ENCODE data around the gene ZNF592.

ZNF592 gene

DNA sequence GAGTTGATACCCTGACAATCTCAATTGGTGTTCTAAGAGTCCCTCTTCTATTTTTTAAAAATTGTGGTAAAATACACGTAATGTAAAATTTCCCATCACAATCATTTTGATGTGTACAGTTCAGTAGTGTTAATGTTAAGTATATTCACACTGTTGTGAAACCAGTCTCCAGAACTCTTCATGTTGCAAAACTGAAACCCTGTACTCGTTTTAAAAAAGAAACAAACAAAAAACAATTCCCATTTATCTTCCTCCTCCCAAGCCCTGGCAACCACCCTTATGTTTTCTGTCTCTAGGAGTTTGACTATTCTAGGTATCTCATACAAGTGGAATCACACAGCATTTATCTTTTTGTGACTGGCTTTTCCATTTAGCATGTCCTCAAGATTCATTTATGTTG is 40.1 kb downstream of the ZNF592 start:
- H3K27me3 Mint-ChIP-seq (ENCODE audit: low read depth) = no peaks in the 10 kb centered on the region
- TF ChIP-seq, protein P1, sequence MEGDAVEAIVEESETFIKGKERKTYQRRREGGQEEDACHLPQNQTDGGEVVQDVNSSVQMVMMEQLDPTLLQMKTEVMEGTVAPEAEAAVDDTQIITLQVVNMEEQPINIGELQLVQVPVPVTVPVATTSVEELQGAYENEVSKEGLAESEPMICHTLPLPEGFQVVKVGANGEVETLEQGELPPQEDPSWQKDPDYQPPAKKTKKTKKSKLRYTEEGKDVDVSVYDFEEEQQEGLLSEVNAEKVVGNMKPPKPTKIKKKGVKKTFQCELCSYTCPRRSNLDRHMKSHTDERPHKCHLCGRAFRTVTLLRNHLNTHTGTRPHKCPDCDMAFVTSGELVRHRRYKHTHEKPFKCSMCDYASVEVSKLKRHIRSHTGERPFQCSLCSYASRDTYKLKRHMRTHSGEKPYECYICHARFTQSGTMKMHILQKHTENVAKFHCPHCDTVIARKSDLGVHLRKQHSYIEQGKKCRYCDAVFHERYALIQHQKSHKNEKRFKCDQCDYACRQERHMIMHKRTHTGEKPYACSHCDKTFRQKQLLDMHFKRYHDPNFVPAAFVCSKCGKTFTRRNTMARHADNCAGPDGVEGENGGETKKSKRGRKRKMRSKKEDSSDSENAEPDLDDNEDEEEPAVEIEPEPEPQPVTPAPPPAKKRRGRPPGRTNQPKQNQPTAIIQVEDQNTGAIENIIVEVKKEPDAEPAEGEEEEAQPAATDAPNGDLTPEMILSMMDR (IDR thresholded peaks at IDR 0.05; ENCODE audit: unreplicated experiment in 3 of 3) = no peak

DNA sequence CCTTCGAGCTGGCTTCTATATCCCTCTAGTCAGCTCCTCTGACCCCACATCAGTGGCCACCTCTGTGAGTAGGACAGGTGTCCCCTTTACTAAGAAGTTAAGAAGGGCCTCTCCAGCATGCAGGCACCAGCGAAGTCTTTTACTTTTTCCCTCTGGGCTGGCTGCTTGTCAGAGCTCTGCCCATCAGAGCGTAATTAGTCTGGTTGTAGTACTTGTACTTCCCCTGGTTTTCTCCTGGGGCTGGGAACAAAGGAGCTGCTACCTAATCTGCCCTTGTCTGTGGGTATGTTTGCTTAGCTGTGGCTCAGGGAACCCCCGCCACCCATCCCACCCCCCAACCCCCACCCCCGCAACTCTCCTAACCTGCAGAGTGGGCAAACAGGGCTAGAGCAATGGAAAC is 41.4 kb downstream of the ZNF592 start:
- no peaks in the 10 kb centered on the region for H3K27me3 Mint-ChIP-seq (ENCODE audit: low read depth)
- peaks cover 18% of the 10 kb centered on the region for H3K4me1 Mint-ChIP-seq
- no peak overlapping the region for H3K4me3 Mint-ChIP-seq
- H3K9me3 Mint-ChIP-seq = no peaks in the 10 kb centered on the region
- TF ChIP-seq, protein P1 (IDR thresholded peaks at IDR 0.05; ENCODE audit: unreplicated experiment in 3 of 3) = no peak
- peaks cover 78% of the 10 kb centered on the region for H3K36me3 Mint-ChIP-seq (ENCODE audit: low read depth)
- H3K27ac Mint-ChIP-seq = peak overlapping the region in 1 of 3 experiments; percentile 20

More for the DNA sequence above, 40.1 kb downstream of the ZNF592 start:
- peaks cover 77% of the 10 kb centered on the region for H3K36me3 Mint-ChIP-seq (ENCODE audit: low read depth)
- H3K27ac Mint-ChIP-seq = peak overlapping the region in 1 of 3 experiments; percentile 32
- H3K4me1 Mint-ChIP-seq = peaks cover 18% of the 10 kb centered on the region
- H3K4me3 Mint-ChIP-seq = no peak overlapping the region
- no peaks in the 10 kb centered on the region for H3K9me3 Mint-ChIP-seq

DNA sequence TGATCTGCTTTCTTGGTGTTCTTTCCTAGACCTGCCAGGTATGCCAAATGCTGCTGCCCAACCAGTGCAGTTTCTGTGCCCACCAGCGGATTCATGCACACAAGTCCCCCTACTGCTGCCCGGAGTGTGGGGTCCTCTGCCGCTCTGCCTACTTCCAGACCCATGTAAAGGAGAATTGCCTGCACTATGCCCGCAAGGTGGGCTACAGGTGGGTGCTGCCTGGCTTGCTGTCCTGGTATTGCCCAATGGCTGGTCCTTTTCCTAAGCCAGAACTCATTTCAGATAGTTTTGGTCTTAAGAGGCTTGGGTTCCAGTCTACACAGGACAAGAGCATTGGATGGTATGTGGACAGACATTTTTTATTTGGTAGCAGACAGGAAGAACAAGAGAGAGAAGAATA is 42.3 kb downstream of the ZNF592 start:
- Mint-ChIP-seq H3K36me3 (ENCODE audit: low read depth) (peaks cover 76% of the 10 kb centered on the region), H3K4me1 (peaks cover 18% of the 10 kb centered on the region), H3K9me3 (no peaks in the 10 kb centered on the region), H3K27ac (no peak overlapping the region), H3K27me3 (ENCODE audit: low read depth) (no peaks in the 10 kb centered on the region), H3K4me3 (no peak overlapping the region)
- TF ChIP-seq, protein P1 (IDR thresholded peaks at IDR 0.05; ENCODE audit: unreplicated experiment in 3 of 3) = no peak

DNA sequence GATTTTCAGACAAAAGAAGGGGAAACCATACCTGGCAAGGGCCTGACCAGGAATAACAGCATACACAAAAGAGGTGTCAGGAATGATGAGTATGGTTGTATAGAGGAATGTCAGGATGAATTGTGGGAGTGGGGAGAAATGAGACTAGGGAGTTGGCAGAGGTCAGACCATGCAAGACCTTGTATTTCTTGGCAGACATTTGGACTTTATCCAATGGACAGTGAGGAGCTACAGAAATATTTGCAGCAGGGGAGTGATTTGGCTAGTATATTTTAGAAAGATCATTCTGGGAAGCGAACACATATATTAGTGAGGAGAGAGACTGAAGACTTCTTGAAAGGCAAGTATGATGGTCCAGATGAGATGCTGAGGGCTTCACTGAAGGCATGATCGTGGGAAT is 43.4 kb downstream of the ZNF592 start:
- Mint-ChIP-seq H3K4me3 (no peak overlapping the region), H3K27ac (peak overlapping the region; percentile 10 to 35 (median 22)), H3K9me3 (no peaks in the 10 kb centered on the region), H3K36me3 (ENCODE audit: low read depth) (peaks cover 73% of the 10 kb centered on the region), H3K27me3 (ENCODE audit: low read depth) (no peaks in the 10 kb centered on the region), H3K4me1 (peaks cover 18% of the 10 kb centered on the region)
- TF ChIP-seq, protein P1 (IDR thresholded peaks at IDR 0.05; ENCODE audit: unreplicated experiment in 3 of 3) = no peak

DNA sequence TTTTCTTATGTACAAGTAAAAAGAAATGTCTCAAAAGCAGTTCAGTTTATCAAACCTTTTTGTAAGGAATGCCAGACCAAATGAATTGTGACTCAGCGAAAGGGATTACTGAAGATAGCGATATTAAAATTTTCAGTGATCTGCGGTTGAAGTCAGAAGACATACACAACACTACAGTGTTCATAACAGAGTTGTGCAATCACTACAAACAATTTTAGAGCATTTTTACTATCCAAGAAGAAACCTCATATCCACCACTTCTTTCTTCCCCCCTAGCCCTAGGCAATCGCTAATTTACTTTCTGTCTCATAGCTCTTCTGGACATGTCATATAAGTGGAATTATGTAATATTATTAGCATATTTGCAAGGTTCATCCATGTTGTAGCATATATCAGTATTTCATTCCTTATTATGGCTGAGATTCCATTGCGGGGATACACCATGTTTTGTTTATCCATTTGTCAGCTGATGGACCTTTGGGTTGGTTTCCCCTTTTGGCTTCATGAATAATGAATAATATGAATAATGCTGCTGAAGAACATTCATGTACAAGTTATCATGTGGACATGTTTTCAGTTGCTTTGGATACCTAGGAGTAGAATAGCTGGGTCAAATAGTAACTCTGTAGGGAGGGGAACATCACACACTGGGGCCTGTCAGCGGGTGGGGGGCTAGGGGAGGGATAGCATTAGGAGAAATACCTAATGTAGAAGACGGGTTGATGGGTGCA is 45.2 kb downstream of the ZNF592 start:
- Mint-ChIP-seq H3K27ac (no peak overlapping the region), H3K4me1 (peaks cover 8% of the 10 kb centered on the region), H3K36me3 (ENCODE audit: low read depth) (peaks cover 70% of the 10 kb centered on the region), H3K4me3 (no peak overlapping the region), H3K9me3 (no peaks in the 10 kb centered on the region), H3K27me3 (ENCODE audit: low read depth) (no peaks in the 10 kb centered on the region)
- TF ChIP-seq, protein P1 (IDR thresholded peaks at IDR 0.05; ENCODE audit: unreplicated experiment in 3 of 3) = no peak

DNA sequence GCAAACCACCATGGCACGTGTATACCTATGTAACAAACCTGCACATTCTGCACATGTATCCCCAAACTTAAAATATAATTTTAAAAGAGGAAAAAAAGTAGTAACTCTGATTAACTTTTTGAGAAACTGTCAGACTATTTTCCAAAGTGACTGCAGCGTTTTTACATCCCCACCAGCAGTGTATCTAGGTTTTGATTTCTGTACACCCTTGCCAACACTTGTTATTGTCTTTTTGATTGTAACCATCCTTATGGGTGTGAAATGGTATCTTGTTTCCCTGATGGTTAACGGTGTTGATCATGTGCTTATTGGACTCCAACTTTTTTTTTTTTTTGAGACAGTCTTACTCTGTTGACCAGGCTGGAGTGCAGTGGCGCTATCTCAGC is 45.8 kb downstream of the ZNF592 start:
- Mint-ChIP-seq H3K36me3 (ENCODE audit: low read depth) (peaks cover 71% of the 10 kb centered on the region), H3K4me3 (no peak overlapping the region)

More for the DNA sequence above, 45.8 kb downstream of the ZNF592 start:
- H3K27ac Mint-ChIP-seq = no peak overlapping the region
- H3K27me3 Mint-ChIP-seq (ENCODE audit: low read depth) = no peaks in the 10 kb centered on the region
- no peaks in the 10 kb centered on the region for H3K9me3 Mint-ChIP-seq
- TF ChIP-seq, protein P1 (IDR thresholded peaks at IDR 0.05; ENCODE audit: unreplicated experiment in 3 of 3) = no peak
- H3K4me1 Mint-ChIP-seq = peaks cover 8% of the 10 kb centered on the region

Data from nephron (organoid).